Measurements from ENCODE around the gene ANXA5. TPM values are rescaled to one million over a fixed set of nuclear protein-coding genes. Genes with fewer than 3 reads are reported as not detected.
A peak's percentile ranks its signal among the peaks of the same experiment; 100 is the strongest.

Gene ANXA5
- 100 to 1,000 TPM in 3 of 6 donors, 10 to 100 TPM in 3; 70.2 to 196 (median 92.8) TPM for total RNA-seq
- 100 to 1,000 TPM; 149 to 210 TPM for polyA plus RNA-seq

GRCh38 chr4:121696581-121697461 lies at the start of gene ANXA5:
TSS of gene ANXA5 (minus strand) at chr4:121696980. CDS start at chr4:121696589, 391 bp downstream.
- no peaks in the 10 kb centered on the region for H3K36me3 ChIP-seq
- no peaks in the 10 kb centered on the region for H3K27me3 ChIP-seq
- no peak for FAIRE-seq
- no peaks in the 10 kb centered on the region for H3K9me3 ChIP-seq
- intact Hi-C loops (cut with DNase I): no loop called here
- 0 to 1% methylated on average over 55 to 91 of the region's 91 CpGs for WGBS, 2 donors
- peak within 1 kb of the TSS; percentile 91 to 96 (median 95) for H3K27ac ChIP-seq
- peak; percentile 86 to 95 (median 90) for DNase-seq
- H3K4me1 ChIP-seq: peaks cover 17 to 31% (median 20%) of the 10 kb centered on the region in 3 donors
- peak; percentile 92 to 98 (median 96) for ATAC-seq
- no peak for TF ChIP-seq CTCF (IDR thresholded peaks at IDR 0.05)
- H3K4me3 ChIP-seq: peak within 1 kb of the TSS; percentile 75 to 99 (median 95)

- intact Hi-C loops (cut with DNase I): no loop called here
- FAIRE-seq: no peak
- H3K27ac ChIP-seq: no peak overlapping the region
- DNase-seq: no peak
- no peaks in the 10 kb centered on the region for H3K27me3 ChIP-seq
- no peaks in the 10 kb centered on the region for H3K9me3 ChIP-seq
- ATAC-seq: no peak
- no peak overlapping the region for H3K4me3 ChIP-seq
- no peaks in the 10 kb centered on the region for H3K4me1 ChIP-seq
- no peak for TF ChIP-seq CTCF (IDR thresholded peaks at IDR 0.05)
- no peaks in the 10 kb centered on the region for H3K36me3 ChIP-seq
- whole genome bisulfite sequencing, 2 donors: 52 to 58% methylated on average over 3 of the region's 3 CpGs
These were observed 46.0 kb upstream of the ANXA5 start for GRCh38 chr4:121742794-121743193.

GRCh38 chr4:121741751-121742150 lies 45.0 kb upstream of the ANXA5 start:
- whole genome bisulfite sequencing, 2 donors: 13 to 18% methylated on average over 7 of the region's 7 CpGs
- intact Hi-C loops (cut with DNase I): no loop called here
- no peak for FAIRE-seq
- ATAC-seq: no peak
- no peaks in the 10 kb centered on the region for H3K27me3 ChIP-seq
- H3K4me1 ChIP-seq: no peaks in the 10 kb centered on the region
- no peaks in the 10 kb centered on the region for H3K9me3 ChIP-seq
- H3K36me3 ChIP-seq: no peaks in the 10 kb centered on the region
- TF ChIP-seq CTCF (IDR thresholded peaks at IDR 0.05): no peak
- no peak overlapping the region for H3K4me3 ChIP-seq
- no peak for DNase-seq
- no peak overlapping the region for H3K27ac ChIP-seq

GRCh38 chr4:121740796-121741409 lies 44.1 kb upstream of the ANXA5 start:
- H3K4me3 ChIP-seq: no peak overlapping the region
- FAIRE-seq (no peak), DNase-seq (no peak), ATAC-seq (no peak)
- WGBS, 2 donors: 78 to 79% methylated on average over 12 of the region's 12 CpGs
- intact Hi-C loops (cut with DNase I): no loop called here
- no peak overlapping the region for H3K27ac ChIP-seq
- H3K36me3 ChIP-seq: no peaks in the 10 kb centered on the region
- H3K27me3 ChIP-seq: no peaks in the 10 kb centered on the region
- no peaks in the 10 kb centered on the region for H3K9me3 ChIP-seq
- H3K4me1 ChIP-seq: no peaks in the 10 kb centered on the region
- no peak for TF ChIP-seq CTCF (IDR thresholded peaks at IDR 0.05)

Measured in pancreas (tissue), 10 donors.